Pulmonary artery endothelial cell (primary cell): ENCODE results near the gene HOXB4. TPM values are rescaled to one million over a fixed set of nuclear protein-coding genes. Genes with fewer than 3 reads are reported as not detected.
"Not testable (repeated sequence)": the region's sequence is repeated elsewhere in the genome, so short reads cannot be mapped to it uniquely, and the experiment has no call there.

Source experiments
- DNase-seq: peaks from one replicate; pipeline ENCODE4 v3.0.0-alpha.2; 2011; ENCODE audit warnings: low read depth, low spot score
- total RNA-seq: library from RNA; depleted of rRNA; stranded (reverse); fragments of >200 nt; gene quantifications from 2 replicates; pipeline ENCODE4 v1.2.3, GENCODE V29; 2014

Gene HOXB4
- total RNA-seq, 1 donor from 2014 or later = 3.0 TPM

GRCh38 chr17:48548523-48549280 lies 29.4 kb downstream of the HOXB4 start:
- no peak for DNase-seq

GRCh38 chr17:48547808-48548522 lies 30.2 kb downstream of the HOXB4 start:
- DNase-seq = no peak

GRCh38 chr17:48546924-48547807 lies 31.0 kb downstream of the HOXB4 start:
- DNase-seq = no peak

GRCh38 chr17:48546137-48546923 lies 31.8 kb downstream of the HOXB4 start:
- no peak for DNase-seq

DNA sequence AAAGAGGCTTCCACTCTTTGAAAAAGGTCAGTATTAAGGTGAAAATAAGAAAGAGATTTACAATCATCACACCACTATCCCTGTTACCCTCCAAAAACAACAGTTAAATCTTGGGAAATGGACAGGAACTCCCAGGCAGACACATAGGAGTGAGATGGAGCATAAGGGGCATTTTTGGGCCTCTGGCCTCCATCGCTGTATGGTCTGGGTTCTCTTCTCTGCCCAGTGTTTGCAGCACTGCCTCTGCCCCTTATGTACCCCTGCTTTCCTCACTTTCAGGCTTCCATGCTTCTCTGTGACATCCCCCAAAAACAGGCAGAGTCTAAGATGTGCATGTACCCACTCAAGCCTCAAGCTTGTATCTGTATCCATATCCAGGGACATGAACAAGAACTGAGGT lies 32.6 kb downstream of the HOXB4 start:
- no peak for DNase-seq

GRCh38 chr17:48545022-48545375 lies 33.2 kb downstream of the HOXB4 start, which contains the start of gene HOXB2:
Gene HOXB2 (minus strand): TSS chr17:48545109. CDS start chr17:48544911, 198 bp downstream.
- DNase-seq = no peak

DNA sequence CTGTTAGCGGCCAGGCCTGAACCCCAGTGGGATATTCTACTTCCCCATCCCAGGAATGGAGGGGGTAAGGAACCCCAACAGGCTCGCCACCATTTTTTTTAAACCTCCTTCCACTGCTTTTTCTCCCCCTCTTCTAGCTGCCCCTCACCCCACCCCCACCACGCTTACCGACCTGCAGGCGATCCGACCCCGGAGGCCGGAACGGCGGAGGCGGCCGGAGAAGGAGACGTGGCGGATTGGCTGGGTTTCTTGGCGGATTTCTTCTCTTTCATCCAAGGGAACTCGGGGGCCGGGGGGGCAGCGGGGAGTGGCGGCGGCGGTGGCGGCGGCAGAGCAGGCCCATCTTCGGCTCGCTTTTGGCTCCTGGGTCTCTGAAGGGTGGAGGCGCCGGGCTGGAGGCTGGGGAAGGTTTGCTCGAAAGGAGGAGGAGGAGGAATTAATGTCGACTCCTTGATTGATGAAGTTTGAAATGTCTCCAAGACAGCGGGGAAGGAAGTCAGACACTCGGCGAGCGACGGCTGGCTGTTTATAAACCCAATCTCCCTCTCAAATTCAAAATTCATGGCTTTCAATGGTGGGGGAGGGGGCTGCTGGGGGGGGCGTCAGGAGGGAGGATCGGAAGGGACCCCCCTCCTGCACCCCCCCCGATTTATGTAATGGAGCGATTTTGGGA lies 33.7 kb downstream of the HOXB4 start:
- DNase-seq = peak; percentile 47

GRCh38 chr17:48543854-48544348 lies 34.2 kb downstream of the HOXB4 start:
- DNase-seq = no peak

DNA sequence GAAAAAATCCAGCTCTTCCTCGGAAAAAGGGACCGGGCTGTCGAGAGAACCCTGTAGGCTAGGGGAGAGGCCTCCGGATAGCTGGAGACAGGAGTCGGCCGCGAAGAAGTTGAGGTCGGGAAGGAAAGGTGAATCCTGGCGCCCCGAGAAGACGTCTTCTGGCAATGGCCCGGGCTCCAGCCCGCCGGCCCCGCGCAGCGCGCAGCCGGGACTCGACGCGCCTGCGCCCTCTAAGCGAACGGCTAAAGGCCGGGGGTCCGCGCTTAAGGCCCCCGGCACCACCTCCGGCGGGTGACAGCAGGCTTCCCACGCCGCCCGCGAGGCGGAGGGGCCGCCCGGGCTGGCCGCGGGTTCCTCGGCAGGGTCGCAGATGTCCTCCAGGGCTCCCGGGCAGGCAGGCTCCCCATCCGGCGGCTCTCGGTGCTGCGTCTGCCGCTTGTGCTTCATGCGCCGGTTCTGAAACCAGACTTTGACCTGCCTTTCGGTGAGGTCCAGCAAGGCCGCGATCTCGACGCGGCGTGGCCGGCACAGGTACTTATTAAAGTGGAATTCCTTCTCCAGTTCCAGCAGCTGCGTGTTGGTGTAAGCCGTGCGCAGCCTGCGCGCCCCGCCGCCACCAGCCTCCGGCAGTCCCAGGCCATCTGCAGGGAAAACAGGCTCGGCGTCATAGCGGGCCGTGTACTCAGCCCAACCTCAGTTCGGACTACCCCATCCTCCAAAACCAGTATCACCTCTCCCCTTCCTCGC lies 34.9 kb downstream of the HOXB4 start:
- no peak for DNase-seq

DNA sequence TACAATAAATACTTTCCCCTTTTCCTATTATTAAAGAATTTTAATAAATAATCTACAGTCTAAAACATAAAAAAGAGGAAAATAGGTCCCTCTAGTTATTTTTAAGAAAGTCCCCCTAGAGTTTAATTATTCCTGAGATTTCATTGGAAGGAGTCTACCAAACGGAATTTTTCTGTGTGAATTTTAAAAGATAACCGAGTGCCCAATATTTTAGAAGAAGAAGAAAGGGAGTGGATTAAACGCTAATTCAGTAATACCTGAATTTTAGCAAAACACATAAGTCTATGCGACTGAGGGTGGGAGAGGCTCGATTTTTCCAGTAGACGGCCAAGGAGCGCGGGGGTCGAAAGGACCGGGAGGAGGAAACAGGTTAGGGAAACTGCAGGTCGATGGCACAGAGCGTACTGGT lies 35.4 kb downstream of the HOXB4 start:
- no peak for DNase-seq

- no peak for DNase-seq
Observed at GRCh38 chr17:48542114-48542656, 36.0 kb downstream of the HOXB4 start.

- no peak for DNase-seq
Observed at GRCh38 chr17:48541577-48542113, 36.5 kb downstream of the HOXB4 start.

DNA sequence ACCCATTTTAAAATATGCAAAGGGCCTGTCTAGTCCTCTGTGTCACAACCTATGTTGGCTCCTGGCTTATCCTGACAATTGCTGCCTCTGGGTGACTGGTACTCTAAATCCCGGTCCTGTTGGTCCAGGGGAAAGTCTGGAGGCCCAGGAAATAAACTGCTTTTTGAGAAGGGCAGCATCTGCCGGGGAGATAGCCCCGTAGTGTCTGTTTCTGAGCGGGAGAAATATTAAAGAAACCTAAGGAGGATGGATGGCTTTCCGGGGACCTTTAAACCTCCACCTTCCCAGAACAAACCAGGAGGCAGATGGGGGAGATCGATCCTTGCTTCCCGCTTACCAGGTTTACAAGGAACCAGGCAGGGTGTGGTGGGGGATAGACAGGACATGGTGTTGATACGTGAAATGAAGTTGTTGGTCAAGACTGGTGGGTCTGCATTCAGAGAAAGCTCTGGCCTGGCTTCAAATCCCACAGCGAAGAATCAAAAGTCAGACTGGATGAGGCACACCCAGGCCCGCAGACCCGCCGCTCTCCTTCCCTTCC lies 37.0 kb downstream of the HOXB4 start:
- no peak for DNase-seq

DNA sequence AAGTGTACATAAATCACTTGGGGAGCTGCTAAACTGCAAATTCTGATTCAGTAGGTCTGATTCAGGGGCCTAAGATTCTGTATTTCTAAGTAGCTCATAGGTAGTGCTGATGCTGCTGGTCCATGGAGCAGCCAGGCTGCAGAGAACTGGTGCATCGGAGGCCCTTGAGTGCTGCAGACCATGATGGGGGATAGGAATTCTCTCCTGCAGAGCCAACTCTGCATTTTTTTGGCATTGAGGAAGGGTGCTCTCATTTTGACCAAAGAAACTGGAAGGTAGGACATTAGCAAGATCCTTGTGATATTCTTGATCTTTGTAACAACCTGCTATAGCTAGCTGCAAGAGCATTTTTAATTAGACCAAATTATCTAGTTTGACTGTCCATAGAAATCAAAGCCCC lies 37.9 kb downstream of the HOXB4 start:
- no peak for DNase-seq

DNA sequence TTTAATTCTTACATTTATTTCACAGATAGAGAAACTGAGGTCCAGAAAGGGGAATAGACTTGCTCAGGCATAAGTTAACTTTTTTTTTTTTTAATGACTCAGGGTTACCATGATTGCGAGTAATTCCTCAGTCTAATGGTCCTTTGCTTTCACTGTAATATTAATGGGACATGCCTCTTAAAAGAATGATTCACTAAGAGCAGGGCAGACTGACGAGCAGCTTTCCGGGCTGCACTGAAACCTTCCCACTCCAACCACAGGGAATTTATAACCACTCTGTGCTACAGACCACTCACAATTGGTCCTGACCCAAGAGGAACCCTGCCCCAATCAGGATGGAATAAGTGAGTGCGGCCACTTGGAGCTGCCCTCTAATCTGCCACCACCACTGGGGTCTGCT lies 39.0 kb downstream of the HOXB4 start:
- DNase-seq = no peak

- no peak for DNase-seq
Observed at GRCh38 chr17:48537316-48537715, 40.8 kb downstream of the HOXB4 start.

GRCh38 chr17:48535793-48536559 lies 42.2 kb downstream of the HOXB4 start:
- not testable (repeated sequence) for DNase-seq

DNA sequence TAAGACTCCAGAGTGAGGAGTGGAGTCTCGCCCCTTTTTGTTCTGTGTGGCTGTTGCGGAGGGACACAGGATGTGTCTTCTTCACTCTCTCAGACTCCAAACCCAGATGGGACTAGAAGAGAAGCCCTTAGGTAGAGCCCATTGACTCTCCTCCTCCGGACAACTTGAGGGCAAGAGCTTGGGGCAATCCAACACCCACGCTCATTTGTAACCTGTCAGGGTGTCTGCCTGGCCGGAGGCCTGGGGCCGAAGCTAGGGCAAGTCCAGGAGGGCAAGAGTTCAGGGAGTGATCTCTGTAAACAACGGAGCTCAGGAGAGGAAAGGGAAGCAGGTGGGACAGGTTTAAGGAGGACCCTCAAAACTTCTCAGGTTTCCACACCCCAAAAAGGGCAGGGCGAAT lies 45.9 kb downstream of the HOXB4 start:
- DNase-seq = no peak
